T-helper 1 cell treated with Interleukin-12 subunit alpha and Interleukin-12 subunit beta and Interleukin-4 antibody, amounts not matched to agents 30 ng/mL and 1 ng/mL, for 36 hours (primary cell): Measurements from ENCODE around the gene LMOD2. TPM values are rescaled to one million over a fixed set of nuclear protein-coding genes. Genes with fewer than 3 reads are reported as not detected.

Source experiments
- intact Hi-C: fragments of 100-400 bp; cut with micrococcal nuclease; formaldehyde crosslinking; loops from one replicate; pipeline ENCODE4 v1.15.1; 2024
- total RNA-seq: library from RNA; stranded (reverse); gene quantifications from 2 replicates; pipeline ENCODE4 v1.2.3, GENCODE V29; 2022

LMOD2 gene
- total RNA-seq, 1 donor from 2014 or later, result not detected

DNA sequence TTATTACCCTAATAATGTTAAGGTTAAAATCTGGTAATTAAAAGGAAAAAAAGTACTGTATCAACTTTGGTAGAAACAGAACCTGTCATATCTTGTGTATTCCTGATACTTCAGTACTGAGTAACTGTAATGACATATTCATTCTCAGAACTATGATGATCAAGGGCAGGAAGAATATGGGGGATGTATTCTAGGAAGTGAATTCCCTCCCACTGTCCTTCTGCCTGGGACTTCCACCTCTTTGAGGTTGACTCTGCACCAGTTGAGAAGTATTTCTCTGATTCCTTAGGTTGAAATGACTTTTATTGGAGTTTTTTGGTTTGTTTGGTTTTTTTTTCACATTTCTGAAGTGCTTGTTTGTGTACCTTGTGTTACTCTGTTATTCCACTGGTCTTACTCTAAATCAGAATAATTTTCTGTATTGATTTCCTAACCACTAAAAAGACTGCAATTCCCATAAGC lies 56.2 kb downstream of the LMOD2 start:
- intact Hi-C loops, result loop anchor here (1.0 kb wide), 2 partner anchors 7 to 35 kb away; no protein-coding TSS in a partner anchor

DNA sequence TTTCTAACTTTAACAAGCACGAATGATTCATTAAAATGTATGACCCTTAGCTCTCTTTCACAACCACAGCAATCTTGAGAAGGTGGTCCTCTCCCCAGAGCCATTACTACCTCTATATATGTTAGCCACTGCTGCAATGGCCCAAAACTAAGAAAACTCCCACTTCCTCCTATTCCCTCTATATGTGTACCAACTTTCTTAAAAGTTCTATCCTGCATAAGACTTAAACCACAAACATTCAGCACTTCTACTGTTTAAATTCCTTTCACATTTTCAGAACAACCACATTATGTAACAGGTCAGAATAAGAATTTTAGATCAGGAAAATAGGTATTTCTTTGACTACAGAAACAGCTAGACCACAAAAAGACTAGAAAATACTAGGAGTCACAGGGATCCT lies 57.0 kb downstream of the LMOD2 start:
- intact Hi-C loops, result loop anchor here (1.0 kb wide), 1 partner anchor 35 kb away; no protein-coding TSS in a partner anchor

Other genes starting within 250 kb of the LMOD2 start
- 0.10 TPM in 1 of 2 replicates, not detected in the other for gene IQUB, start 121.3 kb upstream of the LMOD2 start, total RNA-seq
- gene NDUFA5, start 98.0 kb upstream of the LMOD2 start, total RNA-seq, result 52.1 and 52.3 TPM in 2 replicates
- gene ASB15, start 54.0 kb upstream of the LMOD2 start, total RNA-seq, result not detected in 2 replicates
- gene WASL, start 93.1 kb downstream of the LMOD2 start, total RNA-seq, result 8.5 and 9.1 TPM in 2 replicates
- gene HYAL4, start 189.3 kb downstream of the LMOD2 start, total RNA-seq, result 0.51 TPM in 1 of 2 replicates, not detected in the other